GM12875 (cell line): ENCODE results near the gene IFNAR1.
A peak's percentile ranks its signal among the peaks of the same experiment; 100 is the strongest.

Experiments
- H3K4me3 ChIP-seq: one replicate; pipeline ENCODE4 v1.5.1; 2011; ENCODE audit warnings: low read depth, low read length, control low read depth
- TF ChIP-seq, protein P1 (sequence below): IDR thresholded peaks from 2 replicates; pipeline ENCODE4 v1.5.1; 2011; ENCODE audit warnings: low read depth, mild to moderate bottlenecking, control low read depth, inconsistent platforms, low read length, moderate library complexity, borderline replicate concordance; ENCODE audit not compliant: insufficient read depth

IFNAR1 gene

DNA sequence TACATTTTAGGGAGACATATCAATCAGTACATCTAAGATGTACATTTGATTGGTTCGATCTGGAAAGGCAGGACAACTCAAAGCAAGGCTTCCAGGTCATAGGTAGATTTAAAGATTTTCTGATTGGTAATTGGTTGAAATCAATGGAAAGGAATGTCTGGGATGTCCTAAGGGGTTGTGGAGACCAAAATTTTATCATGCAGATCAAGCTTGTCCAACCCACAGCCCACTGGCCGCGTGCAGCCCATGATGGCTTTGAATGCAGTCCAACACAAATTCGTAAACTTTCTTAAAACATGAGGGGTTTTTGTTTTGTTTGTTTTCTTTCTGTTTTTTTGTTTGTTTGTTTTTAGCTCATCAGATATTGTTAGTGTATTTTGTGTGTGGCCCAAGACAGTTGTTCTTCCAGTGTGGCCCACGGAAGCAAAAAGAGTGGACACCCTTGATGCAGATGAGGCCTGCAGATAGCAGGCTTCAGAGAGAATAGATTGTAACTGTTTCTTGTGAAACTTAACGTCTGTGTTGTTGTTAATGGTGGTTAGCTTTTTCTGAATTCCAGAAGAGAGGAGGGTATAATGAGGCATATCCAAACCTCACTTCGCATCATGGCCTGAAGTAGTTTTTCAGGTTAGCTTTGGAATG lies 3.1 kb downstream of the IFNAR1 start:
- no peak overlapping the region for H3K4me3 ChIP-seq
- TF ChIP-seq, protein P1, sequence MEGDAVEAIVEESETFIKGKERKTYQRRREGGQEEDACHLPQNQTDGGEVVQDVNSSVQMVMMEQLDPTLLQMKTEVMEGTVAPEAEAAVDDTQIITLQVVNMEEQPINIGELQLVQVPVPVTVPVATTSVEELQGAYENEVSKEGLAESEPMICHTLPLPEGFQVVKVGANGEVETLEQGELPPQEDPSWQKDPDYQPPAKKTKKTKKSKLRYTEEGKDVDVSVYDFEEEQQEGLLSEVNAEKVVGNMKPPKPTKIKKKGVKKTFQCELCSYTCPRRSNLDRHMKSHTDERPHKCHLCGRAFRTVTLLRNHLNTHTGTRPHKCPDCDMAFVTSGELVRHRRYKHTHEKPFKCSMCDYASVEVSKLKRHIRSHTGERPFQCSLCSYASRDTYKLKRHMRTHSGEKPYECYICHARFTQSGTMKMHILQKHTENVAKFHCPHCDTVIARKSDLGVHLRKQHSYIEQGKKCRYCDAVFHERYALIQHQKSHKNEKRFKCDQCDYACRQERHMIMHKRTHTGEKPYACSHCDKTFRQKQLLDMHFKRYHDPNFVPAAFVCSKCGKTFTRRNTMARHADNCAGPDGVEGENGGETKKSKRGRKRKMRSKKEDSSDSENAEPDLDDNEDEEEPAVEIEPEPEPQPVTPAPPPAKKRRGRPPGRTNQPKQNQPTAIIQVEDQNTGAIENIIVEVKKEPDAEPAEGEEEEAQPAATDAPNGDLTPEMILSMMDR, result no peak

DNA sequence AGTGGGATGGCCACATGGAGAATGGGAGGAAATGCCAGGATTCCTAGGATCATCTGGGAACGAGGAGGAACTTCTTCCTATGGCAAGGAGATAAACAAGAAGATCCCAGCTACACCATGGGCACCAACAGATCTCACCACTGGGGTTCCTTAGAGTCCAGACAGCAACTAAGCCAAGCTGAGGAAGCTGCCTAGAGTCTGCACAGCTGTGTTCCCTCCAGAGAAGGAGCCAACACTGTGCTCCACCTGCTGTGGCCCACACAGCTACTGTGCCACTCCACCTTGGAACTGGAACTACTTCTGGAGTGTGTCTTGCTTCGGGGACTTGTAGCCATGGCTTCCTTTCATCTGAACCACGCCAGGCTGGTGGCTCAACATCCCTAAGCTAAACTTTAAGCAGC lies 6.0 kb downstream of the IFNAR1 start:
- TF ChIP-seq, protein P1, result no peak
- no peak overlapping the region for H3K4me3 ChIP-seq

DNA sequence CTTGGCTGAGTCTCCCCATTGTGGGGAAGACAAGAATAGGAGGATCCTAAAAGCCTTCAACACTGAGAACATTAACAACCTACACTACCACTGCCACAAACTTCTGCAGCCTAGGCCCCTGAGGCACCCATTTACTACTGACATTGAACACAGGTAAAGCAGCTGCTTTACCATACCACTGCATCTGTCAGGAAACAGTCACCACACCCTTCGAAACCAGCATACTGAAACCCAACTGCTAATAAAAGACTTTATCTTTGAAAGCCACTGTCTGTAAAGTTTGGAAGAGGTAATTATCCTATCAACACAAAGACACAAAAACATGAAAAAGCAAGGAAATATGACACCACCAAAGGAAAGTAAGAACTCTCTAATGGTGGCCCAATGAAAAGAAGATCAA lies 7.4 kb downstream of the IFNAR1 start:
- TF ChIP-seq, protein P1, result no peak
- peak overlapping the region; percentile 18 for H3K4me3 ChIP-seq

DNA sequence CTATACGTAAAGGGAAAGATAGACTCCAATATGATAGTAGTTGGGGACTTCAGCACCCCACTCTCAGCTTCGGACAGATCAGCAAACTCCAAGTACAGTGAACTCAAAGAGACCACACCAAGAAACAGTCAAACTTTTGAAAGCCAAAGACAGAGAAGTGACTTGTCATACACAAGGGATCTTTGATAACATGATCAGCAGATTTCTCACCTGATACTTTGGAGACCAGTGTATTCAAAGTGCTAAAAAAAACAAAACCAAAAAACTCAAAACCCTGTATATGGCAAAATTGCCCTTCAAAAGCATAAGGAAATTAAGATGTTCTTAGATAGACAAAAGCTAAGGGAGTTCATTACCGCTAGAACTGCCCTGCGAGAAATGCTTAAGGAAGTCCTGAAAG lies 9.4 kb downstream of the IFNAR1 start:
- TF ChIP-seq, protein P1, result no peak
- no peak overlapping the region for H3K4me3 ChIP-seq

DNA sequence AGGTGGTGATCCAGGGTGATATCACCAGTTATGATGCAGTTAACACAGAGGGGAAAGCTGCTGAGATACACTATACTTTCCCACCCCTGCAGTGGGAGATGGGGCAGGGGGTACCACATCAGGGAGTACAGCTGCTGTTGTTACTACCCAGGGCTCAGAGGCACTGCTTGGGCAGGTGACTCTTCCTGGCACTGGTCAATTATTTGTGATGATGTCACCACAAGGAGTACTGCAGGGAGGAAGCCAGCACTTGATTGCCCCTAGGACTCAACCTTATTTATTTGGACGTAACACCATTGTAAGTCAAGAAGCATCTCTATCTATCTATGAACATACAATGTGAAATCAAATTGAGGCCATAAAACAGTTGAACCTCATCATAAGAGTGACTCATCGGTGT lies 10.1 kb downstream of the IFNAR1 start:
- TF ChIP-seq, protein P1, result no peak
- no peak overlapping the region for H3K4me3 ChIP-seq

DNA sequence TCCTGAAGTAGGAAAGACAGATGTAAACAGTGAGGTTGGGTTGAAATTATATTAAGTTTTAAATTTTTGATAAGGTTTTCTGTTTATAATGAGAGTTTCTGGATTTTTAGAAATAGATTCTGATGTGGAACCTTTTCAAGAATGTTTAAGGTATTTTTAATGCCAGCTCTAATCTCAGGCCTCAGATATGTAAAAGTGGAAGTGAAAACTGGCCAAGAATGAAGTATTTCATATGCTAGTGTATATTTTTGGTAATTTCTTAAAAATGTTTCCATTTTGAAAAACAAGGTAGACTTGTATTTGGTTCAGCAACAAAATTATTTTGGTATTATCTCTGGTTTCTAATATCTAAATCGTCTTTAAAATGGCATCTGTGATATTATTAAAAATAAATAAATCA lies 14.4 kb downstream of the IFNAR1 start:
- TF ChIP-seq, protein P1, result no peak
- no peak overlapping the region for H3K4me3 ChIP-seq

DNA sequence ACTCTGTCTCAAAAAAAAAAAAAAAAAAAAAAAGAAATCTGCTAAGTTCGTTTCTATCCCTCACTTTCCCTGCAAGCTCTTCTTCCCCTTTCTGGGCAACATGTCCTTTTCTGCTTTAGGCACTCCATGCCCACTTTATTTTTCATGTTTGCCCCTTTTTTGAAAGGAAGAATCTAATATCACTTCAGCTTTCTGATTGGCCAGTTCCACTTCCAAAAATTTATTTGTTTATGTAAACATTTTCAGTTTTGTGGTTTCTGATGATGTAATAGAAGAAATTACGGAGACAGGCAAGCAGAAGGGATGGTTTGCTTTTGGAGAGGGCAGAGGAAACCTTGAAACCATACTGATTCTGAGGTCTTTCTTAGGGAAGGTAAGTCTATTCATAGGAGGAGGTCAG lies 15.1 kb downstream of the IFNAR1 start:
- H3K4me3 ChIP-seq, result no peak overlapping the region
- TF ChIP-seq, protein P1, result no peak
